Suprapubic skin (tissue), 4 donors: ENCODE measurements around the gene RAB11A. TPM values are rescaled to one million over a fixed set of nuclear protein-coding genes. Genes with fewer than 3 reads are reported as not detected.

Experiments used
- DNase-seq, 2 donors: peaks; one replicate each; pipeline ENCODE4 v3.0.0-alpha.2; 2019; ENCODE audit warnings: low spot score in 2 of 2
- H3K27ac ChIP-seq: fragments of 200-600 bp; sonication (generic); one replicate; pipeline ENCODE4 v1.5.1; 2019
- H3K27me3 ChIP-seq: fragments of 200-600 bp; sonication (generic); one replicate; pipeline ENCODE4 v1.5.1; 2019
- H3K36me3 ChIP-seq: fragments of 200-600 bp; sonication (generic); one replicate; pipeline ENCODE4 v1.5.1; 2019
- H3K4me1 ChIP-seq: fragments of 200-600 bp; sonication (generic); one replicate; pipeline ENCODE4 v1.5.1; 2019
- H3K4me3 ChIP-seq: fragments of 200-600 bp; sonication (generic); one replicate; pipeline ENCODE4 v1.5.1; 2019; ENCODE audit warnings: mild to moderate bottlenecking
- H3K9me3 ChIP-seq: fragments of 200-600 bp; sonication (generic); one replicate; pipeline ENCODE4 v1.5.1; 2019
- EP300 ChIP-seq: sonication (generic); formaldehyde crosslinking; IDR thresholded peaks from one replicate; pipeline ENCODE4 v1.6.1; 2017; ENCODE audit warnings: antibody characterized with exemption
- POLR2A ChIP-seq, 2 donors: fragments of 450-650 bp; IDR thresholded peaks; one replicate each; pipeline ENCODE4 v1.6.1; 2017; ENCODE audit warnings: antibody characterized with exemption in 2 of 2, mild to moderate bottlenecking in 2 of 2, moderate library complexity in 2 of 2
- POLR2AphosphoS5 ChIP-seq, 3 donors: sonication (generic); formaldehyde crosslinking; IDR thresholded peaks; one replicate each; pipeline ENCODE4 v1.6.1; 2017; ENCODE audit warnings: antibody characterized with exemption in 3 of 3
- whole genome bisulfite sequencing: methylation state at CpG from one replicate; pipeline ENCODE4 v1.1.5; 2018; 5-methylcytosine and 5-hydroxymethylcytosine counted together
- total RNA-seq, 4 donors: library from RNA; depleted of rRNA; stranded (reverse); fragments of >200 nt; gene quantifications; one replicate each; pipeline ENCODE4 v1.1.0, GENCODE V29; 2016
- TF ChIP-seq, protein P1 (sequence below), 2 donors: fragments of 200-600 bp in 1 of 2; fragments of 450-650 bp in 1 of 2; sonication (generic) in 1 of 2; IDR thresholded peaks; one replicate each; pipeline ENCODE4 v1.5.1; 2016 to 2019; ENCODE audit warnings: antibody characterized with exemption in 2 of 2, mild to moderate bottlenecking in 1 of 2, moderate library complexity in 1 of 2

The RAB11A gene
- total RNA-seq, 4 donors from 2014 or later = 150 to 650 (median 425) TPM

DNA sequence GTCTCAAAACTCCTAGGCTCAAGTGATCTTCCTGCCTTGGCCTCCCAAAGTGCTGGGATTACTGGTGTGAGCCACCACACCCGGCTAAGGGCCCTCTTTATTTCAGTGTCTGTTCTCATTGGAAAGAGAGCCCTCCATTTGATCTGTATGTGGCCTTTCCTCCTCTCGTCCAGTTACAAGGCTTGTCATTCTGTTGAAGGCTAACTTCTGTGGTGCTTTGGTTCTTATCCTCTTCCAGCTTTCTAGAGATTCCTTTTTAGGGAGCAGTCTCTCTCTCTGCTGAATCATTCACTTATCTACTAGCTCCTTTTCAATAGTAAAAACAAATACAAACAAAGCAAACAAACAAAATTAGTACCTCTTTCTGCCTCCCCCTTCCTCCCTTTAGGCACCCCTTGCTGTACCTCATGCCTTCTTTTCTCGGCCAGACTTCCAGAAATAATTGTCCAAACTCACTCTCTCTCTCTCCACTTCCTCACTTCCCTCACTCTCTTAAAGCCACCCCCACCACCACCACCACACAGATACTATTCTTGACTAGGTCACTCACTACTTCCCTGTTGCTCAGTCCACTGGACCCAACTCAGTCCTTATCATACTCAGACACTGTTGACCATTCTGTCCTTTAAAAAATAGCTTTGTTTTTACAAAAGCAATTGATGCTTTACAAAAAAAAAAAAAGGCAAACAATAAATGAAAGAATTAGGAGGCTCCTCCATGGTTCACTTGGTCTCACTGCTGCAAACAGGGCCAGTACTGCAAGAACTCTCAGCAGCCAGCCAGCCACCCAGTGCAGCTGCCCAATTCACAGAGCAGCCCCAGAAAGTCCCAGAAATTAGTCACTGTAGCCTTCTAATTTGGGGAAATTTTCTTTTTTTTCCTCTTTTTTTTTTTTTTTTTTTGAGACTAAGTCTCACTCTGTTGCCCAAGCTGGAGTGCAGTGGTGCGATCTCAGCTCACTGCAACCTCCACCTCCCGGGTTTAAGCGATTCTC lies 31.7 kb upstream of the RAB11A start:
- Histone ChIP-seq H3K36me3 (no peaks in the 10 kb centered on the region), H3K4me1 (peaks cover 29% of the 10 kb centered on the region), H3K4me3 (no peak overlapping the region), H3K27me3 (no peaks in the 10 kb centered on the region), H3K9me3 (no peaks in the 10 kb centered on the region), H3K27ac (no peak overlapping the region)
- TF ChIP-seq, protein P1, sequence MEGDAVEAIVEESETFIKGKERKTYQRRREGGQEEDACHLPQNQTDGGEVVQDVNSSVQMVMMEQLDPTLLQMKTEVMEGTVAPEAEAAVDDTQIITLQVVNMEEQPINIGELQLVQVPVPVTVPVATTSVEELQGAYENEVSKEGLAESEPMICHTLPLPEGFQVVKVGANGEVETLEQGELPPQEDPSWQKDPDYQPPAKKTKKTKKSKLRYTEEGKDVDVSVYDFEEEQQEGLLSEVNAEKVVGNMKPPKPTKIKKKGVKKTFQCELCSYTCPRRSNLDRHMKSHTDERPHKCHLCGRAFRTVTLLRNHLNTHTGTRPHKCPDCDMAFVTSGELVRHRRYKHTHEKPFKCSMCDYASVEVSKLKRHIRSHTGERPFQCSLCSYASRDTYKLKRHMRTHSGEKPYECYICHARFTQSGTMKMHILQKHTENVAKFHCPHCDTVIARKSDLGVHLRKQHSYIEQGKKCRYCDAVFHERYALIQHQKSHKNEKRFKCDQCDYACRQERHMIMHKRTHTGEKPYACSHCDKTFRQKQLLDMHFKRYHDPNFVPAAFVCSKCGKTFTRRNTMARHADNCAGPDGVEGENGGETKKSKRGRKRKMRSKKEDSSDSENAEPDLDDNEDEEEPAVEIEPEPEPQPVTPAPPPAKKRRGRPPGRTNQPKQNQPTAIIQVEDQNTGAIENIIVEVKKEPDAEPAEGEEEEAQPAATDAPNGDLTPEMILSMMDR (IDR thresholded peaks at IDR 0.05) = no peak
- TF ChIP-seq POLR2A (IDR thresholded peaks at IDR 0.05) (no peak), EP300 (no peak), POLR2AphosphoS5 (IDR thresholded peaks at IDR 0.05) (no peak)
- 83% methylated on average over 6 of the region's 6 CpGs for WGBS
- DNase-seq = no peak

DNA sequence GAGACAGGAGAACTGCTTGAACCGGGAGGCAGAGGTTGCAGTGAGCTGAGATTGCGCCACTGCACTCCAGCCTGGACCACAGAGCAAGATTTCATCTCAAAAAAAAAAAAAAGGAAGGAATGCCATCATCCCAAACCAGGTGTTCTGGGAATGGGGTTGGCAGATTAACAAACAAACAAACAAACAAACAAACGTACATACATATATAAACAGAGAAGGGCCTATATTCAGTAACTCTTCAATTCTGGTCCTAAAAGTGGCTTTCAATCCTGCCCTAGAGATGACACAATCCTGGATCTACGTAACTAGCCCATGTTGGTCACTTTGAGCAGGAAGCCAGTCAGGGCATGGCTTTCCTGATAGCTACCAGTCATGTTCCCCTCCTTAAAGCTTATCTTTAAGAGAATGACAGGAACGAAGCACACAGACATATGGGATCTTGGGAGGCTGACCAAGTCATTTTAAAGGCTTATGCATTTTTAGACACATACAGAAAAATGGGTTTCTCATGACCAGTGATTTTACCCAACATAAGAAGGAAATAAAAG lies 29.9 kb upstream of the RAB11A start:
- Histone ChIP-seq H3K27me3 (no peaks in the 10 kb centered on the region), H3K36me3 (no peaks in the 10 kb centered on the region), H3K27ac (no peak overlapping the region), H3K4me3 (no peak overlapping the region), H3K4me1 (peaks cover 11% of the 10 kb centered on the region), H3K9me3 (no peaks in the 10 kb centered on the region)
- TF ChIP-seq EP300 (no peak), POLR2A (IDR thresholded peaks at IDR 0.05) (no peak), POLR2AphosphoS5 (IDR thresholded peaks at IDR 0.05) (no peak)
- TF ChIP-seq, protein P1 (IDR thresholded peaks at IDR 0.05) = no peak
- WGBS = 84% methylated on average over 5 of the region's 5 CpGs
- DNase-seq = no peak

DNA sequence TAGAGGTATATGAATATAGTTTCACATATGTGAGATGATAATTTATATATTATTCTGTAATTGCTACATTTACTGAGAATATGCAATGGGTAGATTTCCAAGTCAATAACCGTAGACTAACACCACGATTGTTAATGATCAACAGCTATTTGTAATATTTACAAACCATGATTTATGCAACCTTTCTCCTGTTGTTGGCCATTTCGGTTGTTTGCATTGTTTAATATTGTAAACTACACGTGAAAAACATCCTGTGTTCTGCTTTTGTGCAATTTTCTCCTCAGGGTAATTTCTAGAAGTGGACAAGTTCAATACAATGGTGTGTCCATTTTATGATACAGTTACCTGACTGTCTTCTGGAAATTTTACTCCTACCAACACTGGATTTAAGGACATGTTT lies 29.3 kb upstream of the RAB11A start:
- no peaks in the 10 kb centered on the region for H3K9me3 ChIP-seq
- H3K27me3 ChIP-seq = no peaks in the 10 kb centered on the region
- H3K4me1 ChIP-seq = peaks cover 11% of the 10 kb centered on the region
- no peak for TF ChIP-seq EP300
- TF ChIP-seq, protein P1 (IDR thresholded peaks at IDR 0.05) = no peak
- TF ChIP-seq POLR2A (IDR thresholded peaks at IDR 0.05) = no peak
- no peak for TF ChIP-seq POLR2AphosphoS5 (IDR thresholded peaks at IDR 0.05)
- DNase-seq = no peak
- H3K27ac ChIP-seq = no peak overlapping the region
- H3K4me3 ChIP-seq = no peak overlapping the region
- H3K36me3 ChIP-seq = no peaks in the 10 kb centered on the region
- 87% methylated on average over 4 of the region's 4 CpGs for WGBS

DNA sequence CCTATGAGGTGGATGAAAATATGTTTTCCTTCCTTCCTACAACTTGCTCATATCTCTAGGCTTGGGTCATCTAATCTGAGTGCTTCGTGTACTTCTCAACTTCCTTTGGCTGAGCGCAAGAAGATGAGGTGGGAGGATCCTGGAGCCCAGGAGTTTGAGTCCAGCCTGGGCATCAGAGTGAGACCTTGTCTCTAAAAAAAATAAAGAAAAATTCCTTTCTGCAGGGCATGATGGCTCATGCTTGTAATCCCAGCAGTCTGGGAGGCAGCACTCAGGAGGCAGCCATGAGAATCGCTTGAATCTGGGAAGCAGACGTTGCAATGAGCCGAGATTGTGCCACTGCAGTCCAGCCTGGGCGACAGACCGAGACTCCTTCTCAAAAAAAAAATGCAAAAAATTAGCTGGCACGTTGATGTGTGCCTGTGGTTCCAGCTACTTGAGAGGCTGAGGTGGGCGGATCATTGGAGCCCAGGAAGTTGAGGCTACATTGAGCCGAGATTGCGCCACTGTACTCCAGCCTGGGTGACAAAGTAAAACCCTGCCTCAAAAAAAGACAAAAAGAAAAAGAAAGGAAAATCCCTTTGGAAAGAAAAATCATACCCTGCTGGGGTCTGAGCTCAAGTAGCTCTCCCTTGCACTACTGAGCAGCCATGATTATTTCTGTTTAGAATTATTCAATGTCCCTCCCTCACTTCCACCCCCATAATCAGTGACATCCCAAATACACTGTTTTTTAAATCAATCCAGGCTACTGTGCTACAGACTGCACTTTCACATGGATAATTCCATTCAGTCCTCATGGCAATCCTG lies 28.0 kb upstream of the RAB11A start:
- Histone ChIP-seq H3K27me3 (no peaks in the 10 kb centered on the region), H3K36me3 (no peaks in the 10 kb centered on the region), H3K4me3 (peak overlapping the region; percentile 20), H3K27ac (no peak overlapping the region), H3K4me1 (peaks cover 11% of the 10 kb centered on the region), H3K9me3 (no peaks in the 10 kb centered on the region)
- TF ChIP-seq EP300 (no peak), POLR2A (IDR thresholded peaks at IDR 0.05) (no peak), POLR2AphosphoS5 (IDR thresholded peaks at IDR 0.05) (no peak)
- TF ChIP-seq, protein P1 (IDR thresholded peaks at IDR 0.05) = no peak
- no peak for DNase-seq
- WGBS = 53% methylated on average over 11 of the region's 11 CpGs
